Astrocyte (in vitro differentiated cells and primary cell): Measurements from ENCODE around the gene PSD4. TPM values are rescaled to one million over a fixed set of nuclear protein-coding genes. Genes with fewer than 3 reads are reported as not detected.

Experiments
- DNase-seq: peaks from one replicate; pipeline ENCODE4 v3.0.0-alpha.2; 2010; ENCODE audit warnings: low read depth
- FAIRE-seq: peaks from 2 replicates; lab custom pipeline; 2011; peaks lifted over from hg19 to GRCh38; lab: Jason Lieb, UNC
- H2AFZ ChIP-seq: 2 replicates; pipeline ENCODE4 v1.6.0; 2012; ENCODE audit warnings: low read depth, low read length, inconsistent platforms
- H3K27ac ChIP-seq: 2 replicates; pipeline ENCODE4 v1.5.1; 2011; ENCODE audit warnings: low read depth, low read length, inconsistent platforms
- H3K27me3 ChIP-seq: 2 replicates; pipeline ENCODE4 v1.6.0; 2011; ENCODE audit warnings: low read length, inconsistent platforms; ENCODE audit not compliant: insufficient read depth
- H3K36me3 ChIP-seq: 2 replicates; pipeline ENCODE4 v1.5.1; 2011; ENCODE audit warnings: low read length, inconsistent platforms; ENCODE audit not compliant: insufficient read depth
- H3K4me1 ChIP-seq: 2 replicates; pipeline ENCODE4 v1.5.1; 2011; ENCODE audit warnings: low read length, inconsistent platforms; ENCODE audit not compliant: insufficient read depth
- H3K4me2 ChIP-seq: 2 replicates; pipeline ENCODE4 v1.6.0; 2012; ENCODE audit warnings: low read length, inconsistent platforms
- H3K4me3 ChIP-seq: 2 replicates; pipeline ENCODE4 v1.5.1; 2011; ENCODE audit warnings: low read depth, mild to moderate bottlenecking, low read length, inconsistent platforms; ENCODE audit not compliant: insufficient read depth
- H3K79me2 ChIP-seq: 2 replicates; pipeline ENCODE4 v1.6.0; 2012; ENCODE audit warnings: mild to moderate bottlenecking, low read length, inconsistent platforms; ENCODE audit not compliant: insufficient read depth
- H3K9ac ChIP-seq: 2 replicates; pipeline ENCODE4 v1.6.0; 2012; ENCODE audit warnings: mild to moderate bottlenecking, low read length, inconsistent platforms
- H3K9me3 ChIP-seq: 2 replicates; pipeline ENCODE4 v1.5.1; 2012; ENCODE audit warnings: low read depth, mild to moderate bottlenecking, low read length, inconsistent platforms; ENCODE audit not compliant: insufficient read depth
- H4K20me1 ChIP-seq: 2 replicates; pipeline ENCODE4 v1.6.0; 2012; ENCODE audit warnings: low read length, inconsistent platforms; ENCODE audit not compliant: insufficient read depth
- H3K27ac Mint-ChIP-seq: one replicate; pipeline ENCODE4 v1.8.0; 2021; ENCODE audit warnings: mild to moderate bottlenecking, mixed read lengths; ENCODE audit not compliant: unreplicated experiment
- H3K27me3 Mint-ChIP-seq: one replicate; pipeline ENCODE4 v1.8.0; 2021; ENCODE audit warnings: low read depth, mixed read lengths; ENCODE audit not compliant: unreplicated experiment
- H3K36me3 Mint-ChIP-seq: one replicate; pipeline ENCODE4 v1.8.0; 2021; ENCODE audit warnings: low read depth, mixed read lengths; ENCODE audit not compliant: unreplicated experiment
- H3K4me1 Mint-ChIP-seq: one replicate; pipeline ENCODE4 v1.8.0; 2021; ENCODE audit warnings: low read depth, mixed read lengths; ENCODE audit not compliant: unreplicated experiment
- H3K4me3 Mint-ChIP-seq: one replicate; pipeline ENCODE4 v1.8.0; 2021; ENCODE audit warnings: mild to moderate bottlenecking, moderate library complexity, mixed read lengths; ENCODE audit not compliant: unreplicated experiment
- H3K9me3 Mint-ChIP-seq: one replicate; pipeline ENCODE4 v1.8.0; 2021; ENCODE audit warnings: mild to moderate bottlenecking, mixed read lengths; ENCODE audit not compliant: unreplicated experiment
- CTCF ChIP-seq: IDR thresholded peaks from 2 replicates; pipeline ENCODE4 v1.5.1; 2011; ENCODE audit warnings: low read depth, mild to moderate bottlenecking, inconsistent platforms, low read length, moderate library complexity; ENCODE audit not compliant: insufficient read depth
- EZH2 ChIP-seq: IDR thresholded peaks from 2 replicates; pipeline ENCODE4 v1.6.1; 2012; ENCODE audit warnings: mild to moderate bottlenecking, low read length, inconsistent platforms; ENCODE audit not compliant: insufficient read depth
- total RNA-seq: library from RNA; stranded (reverse); gene quantifications from 2 replicates; pipeline ENCODE4 v1.2.1, GENCODE V29; 2021

The PSD4 gene
- total RNA-seq, 1 donor from 2014 or later: 4.0 TPM

- Mint-ChIP-seq H3K4me3 (no peak overlapping the region), H3K9me3 (no peaks in the 10 kb centered on the region), H3K27me3 (peaks cover 30% of the 10 kb centered on the region), H3K27ac (no peak overlapping the region), H3K36me3 (no peaks in the 10 kb centered on the region), H3K4me1 (peaks cover 7% of the 10 kb centered on the region)
- Histone ChIP-seq H3K9me3 (no peaks in the 10 kb centered on the region), H3K9ac (no peak overlapping the region), H3K36me3 (no peaks in the 10 kb centered on the region), H3K27ac (no peak overlapping the region), H3K4me1 (no peaks in the 10 kb centered on the region), H3K27me3 (no peaks in the 10 kb centered on the region), H3K79me2 (no peaks in the 10 kb centered on the region), H3K4me3 (no peak overlapping the region), H4K20me1 (no peaks in the 10 kb centered on the region), H2AFZ (no peak overlapping the region), H3K4me2 (no peak overlapping the region)
- TF ChIP-seq CTCF: no peak
- no peak for TF ChIP-seq EZH2
- no peak for DNase-seq
- no peak for FAIRE-seq
Observed at GRCh38 chr2:113183264-113183663, 9.5 kb downstream of the PSD4 start.

DNA sequence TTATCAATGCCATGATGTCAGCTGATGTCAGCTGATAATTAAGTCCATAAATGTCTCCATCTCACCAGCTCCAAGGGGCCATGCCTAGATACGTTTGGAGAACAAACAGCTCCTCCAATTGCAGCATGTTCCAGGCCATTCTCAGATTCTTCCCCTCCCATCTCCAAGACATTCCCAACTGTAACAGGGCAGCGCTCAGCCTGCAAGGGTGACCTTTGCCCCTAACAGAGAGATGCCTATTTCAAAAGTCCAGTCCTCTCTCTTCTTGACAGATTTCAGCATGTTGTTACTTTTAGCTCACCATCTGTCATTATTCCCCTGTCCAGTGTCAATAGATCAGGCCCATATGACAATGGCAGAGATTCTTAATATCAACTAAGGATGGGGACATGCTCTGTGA, 9.9 kb downstream of the PSD4 start:
- no peak for DNase-seq
- no peak overlapping the region for H3K4me3 ChIP-seq
- Mint-ChIP-seq H3K27ac (no peak overlapping the region), H3K4me1 (peaks cover 7% of the 10 kb centered on the region), H3K36me3 (no peaks in the 10 kb centered on the region), H3K4me3 (no peak overlapping the region), H3K9me3 (no peaks in the 10 kb centered on the region), H3K27me3 (peaks cover 30% of the 10 kb centered on the region)
- H3K36me3 ChIP-seq: no peaks in the 10 kb centered on the region
- H2AFZ ChIP-seq: no peak overlapping the region
- H3K79me2 ChIP-seq: no peaks in the 10 kb centered on the region
- no peak for FAIRE-seq
- H3K9ac ChIP-seq: no peak overlapping the region
- H3K27ac ChIP-seq: no peak overlapping the region
- no peaks in the 10 kb centered on the region for H3K27me3 ChIP-seq
- H3K4me1 ChIP-seq: no peaks in the 10 kb centered on the region
- H3K9me3 ChIP-seq: no peaks in the 10 kb centered on the region
- no peak for TF ChIP-seq EZH2
- no peak for TF ChIP-seq CTCF
- H3K4me2 ChIP-seq: no peak overlapping the region
- no peaks in the 10 kb centered on the region for H4K20me1 ChIP-seq

DNA sequence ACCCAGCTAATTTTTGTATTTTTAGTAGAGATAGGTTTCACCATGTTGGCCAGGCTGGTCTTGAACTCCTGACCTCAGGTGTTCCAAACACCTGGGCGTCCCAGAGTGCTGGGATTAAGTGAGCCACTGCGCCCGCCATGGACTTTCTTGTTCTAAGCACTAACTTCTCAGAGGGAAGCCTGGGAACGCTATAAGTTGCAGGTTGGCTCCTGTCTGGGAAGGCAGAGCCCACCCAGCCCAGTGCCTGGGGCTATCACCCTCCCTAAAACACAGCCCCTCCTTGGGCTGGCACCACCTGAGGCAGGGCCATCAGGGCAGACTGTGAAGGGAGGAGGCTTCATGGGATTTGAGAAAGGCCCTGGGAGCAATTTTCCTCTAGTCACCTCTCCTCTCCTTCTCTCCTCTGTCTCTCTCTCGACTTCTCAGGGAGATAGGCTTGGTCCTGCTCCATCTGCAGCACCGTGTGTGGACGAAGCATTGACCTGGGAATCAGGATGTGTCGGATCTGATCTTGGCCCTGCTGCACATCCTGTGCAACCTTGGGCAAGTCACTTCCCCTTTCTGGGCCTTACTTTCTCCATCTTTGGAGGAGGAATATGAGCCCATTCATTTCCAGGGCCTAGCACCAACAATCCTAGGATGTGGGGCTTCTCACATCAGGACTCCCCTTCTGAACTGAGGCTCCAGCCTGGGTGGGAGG, 10.9 kb downstream of the PSD4 start:
- H3K9me3 Mint-ChIP-seq: no peaks in the 10 kb centered on the region

More for the DNA sequence above, 10.9 kb downstream of the PSD4 start:
- Histone ChIP-seq H3K4me1 (no peaks in the 10 kb centered on the region), H3K4me3 (no peak overlapping the region), H3K79me2 (no peaks in the 10 kb centered on the region), H3K4me2 (no peak overlapping the region), H3K9me3 (no peaks in the 10 kb centered on the region), H4K20me1 (no peaks in the 10 kb centered on the region), H3K9ac (no peak overlapping the region), H2AFZ (no peak overlapping the region), H3K27ac (no peak overlapping the region), H3K27me3 (no peaks in the 10 kb centered on the region), H3K36me3 (no peaks in the 10 kb centered on the region)
- DNase-seq (no peak), FAIRE-seq (no peak)
- TF ChIP-seq CTCF: no peak
- no peak for TF ChIP-seq EZH2
- Mint-ChIP-seq H3K27ac (no peak overlapping the region), H3K27me3 (peaks cover 27% of the 10 kb centered on the region), H3K4me1 (peaks cover 7% of the 10 kb centered on the region), H3K4me3 (no peak overlapping the region), H3K36me3 (no peaks in the 10 kb centered on the region)
